HG03280 (cell line): ENCODE results near the gene SLC39A11.
"Not testable (repeated sequence)": the region's sequence is repeated elsewhere in the genome, so short reads cannot be mapped to it uniquely, and the experiment has no call there.

Experiments
- ATAC-seq: cut with Tn5 transposase; IDR thresholded peaks from one replicate; pipeline ENCODE4 v1.9.1; 2021; ENCODE audit warnings: mild to moderate bottlenecking, moderate library complexity; ENCODE audit not compliant: unreplicated experiment

Gene SLC39A11

GRCh38 chr17:72850410-72851118 is 241.9 kb downstream of the SLC39A11 start:
- ATAC-seq, result no peak

DNA sequence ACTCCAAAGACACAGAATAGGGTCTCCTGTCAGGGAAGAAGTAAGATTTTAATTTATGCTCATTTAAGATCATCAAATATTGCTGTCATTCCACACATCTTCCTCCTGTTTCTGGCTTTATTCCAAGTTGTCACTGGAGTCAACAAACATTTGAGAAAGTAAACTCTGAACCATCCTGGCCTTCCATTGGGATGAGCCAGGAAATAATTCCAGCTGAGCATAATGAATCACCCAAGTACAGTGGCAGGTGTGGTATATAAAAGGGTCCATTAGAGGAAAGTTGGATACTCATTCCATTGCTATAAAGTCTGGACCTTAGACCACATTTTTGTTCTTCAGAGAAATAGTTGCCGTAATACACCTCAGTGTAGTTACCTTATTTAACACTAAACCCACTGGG is 246.1 kb downstream of the SLC39A11 start:
- ATAC-seq, result no peak

DNA sequence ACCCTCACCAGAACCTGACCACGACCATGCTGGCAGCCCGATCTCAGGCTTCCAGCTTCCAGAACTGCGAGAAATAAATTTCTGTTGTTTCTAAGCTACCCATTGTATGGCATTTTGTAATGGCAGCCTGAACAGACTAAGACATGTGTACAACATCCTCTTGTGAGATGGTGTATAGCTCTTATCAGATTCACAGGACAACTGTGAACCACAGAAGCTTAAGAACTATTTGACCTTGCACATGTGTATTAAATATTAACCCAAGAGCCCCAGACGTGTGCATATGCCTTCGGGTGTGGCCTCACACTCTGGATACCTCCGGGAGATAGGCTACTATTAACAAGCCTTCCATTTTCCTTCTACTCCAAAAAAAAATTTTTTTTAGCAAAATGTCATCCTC is 248.9 kb downstream of the SLC39A11 start:
- no peak for ATAC-seq

- no peak for ATAC-seq
Observed at GRCh38 chr17:72840019-72840418, 252.5 kb downstream of the SLC39A11 start.

GRCh38 chr17:72839131-72839725 is 253.3 kb downstream of the SLC39A11 start:
- no peak for ATAC-seq

- no peak for ATAC-seq
Observed at GRCh38 chr17:72838581-72838980, 253.9 kb downstream of the SLC39A11 start.

- ATAC-seq, result no peak
Observed at GRCh38 chr17:72838068-72838467, 254.4 kb downstream of the SLC39A11 start.

- no peak for ATAC-seq
Observed at GRCh38 chr17:72837335-72837734, 255.2 kb downstream of the SLC39A11 start.

DNA sequence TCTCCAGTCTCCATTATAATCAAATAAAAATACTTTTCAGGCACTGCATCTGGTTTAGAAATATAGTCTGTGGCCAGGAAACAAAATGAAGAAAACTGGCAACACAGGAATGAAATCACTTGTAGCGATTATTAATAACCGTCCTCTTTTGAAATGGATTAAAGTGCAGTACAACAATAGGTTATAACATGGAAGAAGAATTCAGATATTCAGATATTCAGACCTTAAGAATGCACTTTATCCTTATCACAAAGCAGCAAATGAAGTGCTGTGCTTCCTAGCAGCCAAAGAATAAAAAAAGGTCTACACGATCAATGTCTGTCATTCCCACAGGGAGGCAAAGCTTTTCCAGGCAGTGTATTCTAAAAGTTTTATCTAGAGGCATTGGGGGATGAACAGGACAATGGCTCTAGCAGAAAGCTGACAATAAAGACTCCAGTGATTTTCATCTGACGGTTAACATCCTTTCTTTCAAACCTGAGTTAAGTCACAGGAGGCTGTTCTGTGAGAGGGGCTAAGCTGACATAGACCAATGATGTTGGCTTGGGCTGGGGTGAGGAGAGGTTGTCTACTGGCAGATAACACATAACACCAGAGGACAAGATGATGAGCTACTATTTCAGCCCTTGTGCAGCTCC is 259.2 kb downstream of the SLC39A11 start:
- ATAC-seq, result no peak

DNA sequence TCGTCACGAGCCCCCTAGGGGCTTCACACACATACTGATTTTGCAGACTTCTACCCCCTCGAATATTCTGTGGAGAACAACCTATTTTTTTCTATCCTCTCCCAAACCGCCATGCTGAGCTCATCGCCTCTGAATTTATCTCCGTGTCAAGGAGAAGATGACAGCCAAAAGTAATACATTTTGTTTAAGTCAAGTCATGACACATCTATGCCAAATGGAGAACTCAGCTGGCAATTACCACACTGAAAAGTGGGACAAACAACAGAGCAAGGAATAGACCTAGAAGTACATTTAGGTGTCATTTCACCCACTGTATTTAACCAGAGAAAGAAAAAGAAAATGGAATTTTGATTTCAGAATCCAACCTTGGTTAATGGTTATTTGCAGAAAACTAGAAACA is 260.2 kb downstream of the SLC39A11 start:
- no peak for ATAC-seq

DNA sequence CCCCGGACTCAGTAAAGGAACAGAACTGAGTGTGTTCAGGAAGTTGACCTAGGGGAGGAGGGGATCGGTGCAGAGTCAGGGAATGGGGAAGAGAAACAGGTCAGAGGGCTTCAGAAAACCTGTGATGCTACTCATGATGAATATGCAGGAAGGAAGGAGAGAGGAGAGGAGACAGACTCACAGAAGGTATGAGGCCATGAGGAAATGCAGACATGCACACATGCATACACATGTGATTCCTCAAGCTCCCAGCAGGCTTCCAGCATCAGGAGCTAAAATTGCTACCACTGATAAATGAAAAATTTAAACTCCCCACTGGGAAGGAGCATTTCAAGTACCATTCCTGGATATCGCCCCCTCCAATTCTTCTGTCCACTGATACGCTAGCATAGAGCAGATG is 262.6 kb downstream of the SLC39A11 start:
- no peak for ATAC-seq

DNA sequence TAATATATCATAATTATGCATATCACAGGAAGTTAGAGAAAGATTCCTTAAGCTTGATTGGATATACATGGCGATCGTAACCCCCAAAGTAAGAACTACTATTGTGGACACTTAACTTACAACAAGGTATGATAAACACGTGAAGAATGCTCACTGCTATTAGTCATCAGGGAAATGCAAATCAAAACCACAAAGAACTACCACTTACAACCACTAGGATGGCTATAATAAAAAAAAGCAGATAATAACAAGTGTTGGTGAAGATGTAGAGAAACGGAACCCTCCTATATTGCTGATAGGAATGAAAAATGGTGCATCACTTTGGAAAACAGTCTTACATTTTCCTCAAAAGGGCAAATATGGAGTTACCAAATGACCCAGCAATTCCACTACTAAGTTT is 265.9 kb downstream of the SLC39A11 start:
- no peak for ATAC-seq

DNA sequence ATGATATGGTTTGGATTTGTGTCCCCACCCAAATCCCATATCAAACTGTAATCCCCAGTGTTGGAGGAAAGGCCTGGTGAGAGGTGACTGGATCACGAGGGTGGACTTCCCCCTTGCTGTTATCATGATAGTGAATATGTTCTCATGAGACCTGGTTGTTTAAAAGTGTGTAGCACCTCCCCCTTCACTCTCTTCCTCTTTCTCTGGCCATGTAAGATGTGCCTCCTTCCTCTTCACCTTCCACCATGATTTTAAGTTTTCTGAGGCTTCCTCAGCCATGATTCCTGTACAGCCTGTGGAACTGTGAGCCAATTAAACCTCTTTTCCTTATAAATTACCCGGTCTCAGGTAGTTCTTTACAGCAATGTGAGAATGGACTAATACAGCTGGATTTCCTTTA is 266.4 kb downstream of the SLC39A11 start:
- ATAC-seq, result not testable (repeated sequence)

DNA sequence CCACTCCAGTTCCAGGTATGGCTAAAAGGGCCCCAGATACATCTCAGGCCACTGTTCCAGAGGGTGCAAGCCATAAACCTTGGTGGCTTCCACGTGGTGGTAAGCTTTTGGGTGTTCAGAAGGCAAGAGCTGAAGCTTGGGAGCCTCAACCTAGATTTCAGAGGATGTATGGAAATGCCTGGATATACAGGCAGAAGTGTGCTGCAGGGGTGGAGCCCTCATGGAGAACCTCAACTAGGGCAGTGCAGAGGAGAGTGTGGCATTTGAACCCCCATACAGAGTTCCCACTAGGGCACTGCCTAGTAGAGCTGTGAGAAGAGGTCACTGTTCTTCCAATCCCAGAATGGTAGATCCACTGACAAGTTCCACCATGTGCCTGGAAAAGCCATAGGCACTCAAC is 267.3 kb downstream of the SLC39A11 start:
- ATAC-seq, result no peak

DNA sequence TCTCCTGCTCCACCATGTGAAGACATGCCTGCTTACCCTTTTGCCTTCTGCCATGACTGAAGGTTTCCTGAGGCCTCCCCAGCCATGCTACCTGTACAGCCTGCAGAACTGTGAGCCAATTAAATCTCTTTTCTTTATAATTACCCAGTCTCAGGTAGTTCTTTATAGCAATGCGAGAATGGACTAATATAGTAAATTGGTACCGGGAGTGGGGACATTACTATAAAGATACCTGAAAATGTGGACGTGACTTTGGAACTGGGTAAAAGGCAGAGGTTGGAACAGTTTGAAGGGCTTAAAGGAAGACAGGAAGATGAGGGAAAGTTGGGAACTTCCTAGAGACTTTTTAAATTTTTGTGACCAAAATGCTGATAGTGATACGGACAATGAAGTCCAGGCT is 268.2 kb downstream of the SLC39A11 start:
- not testable (repeated sequence) for ATAC-seq

GRCh38 chr17:72822358-72823023 is 270.0 kb downstream of the SLC39A11 start:
- no peak for ATAC-seq

- ATAC-seq, result no peak
Observed at GRCh38 chr17:72816406-72816805, 276.1 kb downstream of the SLC39A11 start.

GRCh38 chr17:72813481-72813880 is 279.0 kb downstream of the SLC39A11 start:
- no peak for ATAC-seq

GRCh38 chr17:72812823-72813222 is 279.7 kb downstream of the SLC39A11 start:
- ATAC-seq, result no peak

DNA sequence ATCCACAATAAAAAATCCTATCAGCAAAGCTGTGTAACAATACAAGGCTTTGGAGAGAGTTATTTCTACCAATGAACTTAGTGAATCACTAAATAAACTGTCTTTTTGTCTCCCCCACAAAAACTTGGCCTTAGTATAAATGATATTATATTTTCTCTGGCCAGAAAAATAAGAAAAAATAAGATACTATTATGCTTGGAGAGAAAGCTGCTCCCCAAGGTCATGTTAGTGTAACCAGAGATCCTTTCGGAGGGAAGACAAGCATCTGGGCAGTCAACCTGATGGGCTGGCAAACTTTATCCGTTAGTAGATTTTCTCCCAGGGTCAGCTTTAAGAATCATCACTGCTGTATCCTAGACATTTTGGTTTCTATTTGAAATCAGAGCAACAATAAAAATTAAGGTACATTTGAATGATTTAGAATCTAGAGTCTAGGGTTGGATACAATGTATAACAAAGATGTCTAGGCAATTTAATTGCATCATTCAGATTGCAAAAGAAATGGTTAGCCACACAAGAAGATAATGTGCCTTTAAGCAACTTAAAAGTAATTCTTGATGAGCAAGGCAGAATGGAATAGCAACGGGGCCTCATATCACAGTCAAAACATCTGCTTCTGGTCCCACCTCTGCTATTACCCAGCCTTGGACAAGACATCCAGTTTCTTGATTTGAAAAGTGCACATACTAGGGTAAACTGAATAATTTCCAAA is 280.4 kb downstream of the SLC39A11 start:
- ATAC-seq, result no peak

GRCh38 chr17:72810991-72811508 is 281.4 kb downstream of the SLC39A11 start:
- ATAC-seq, result no peak
